Measurements from ENCODE around the gene HOXA9.
A peak's percentile ranks its signal among the peaks of the same experiment; 100 is the strongest.

Gene HOXA9

DNA sequence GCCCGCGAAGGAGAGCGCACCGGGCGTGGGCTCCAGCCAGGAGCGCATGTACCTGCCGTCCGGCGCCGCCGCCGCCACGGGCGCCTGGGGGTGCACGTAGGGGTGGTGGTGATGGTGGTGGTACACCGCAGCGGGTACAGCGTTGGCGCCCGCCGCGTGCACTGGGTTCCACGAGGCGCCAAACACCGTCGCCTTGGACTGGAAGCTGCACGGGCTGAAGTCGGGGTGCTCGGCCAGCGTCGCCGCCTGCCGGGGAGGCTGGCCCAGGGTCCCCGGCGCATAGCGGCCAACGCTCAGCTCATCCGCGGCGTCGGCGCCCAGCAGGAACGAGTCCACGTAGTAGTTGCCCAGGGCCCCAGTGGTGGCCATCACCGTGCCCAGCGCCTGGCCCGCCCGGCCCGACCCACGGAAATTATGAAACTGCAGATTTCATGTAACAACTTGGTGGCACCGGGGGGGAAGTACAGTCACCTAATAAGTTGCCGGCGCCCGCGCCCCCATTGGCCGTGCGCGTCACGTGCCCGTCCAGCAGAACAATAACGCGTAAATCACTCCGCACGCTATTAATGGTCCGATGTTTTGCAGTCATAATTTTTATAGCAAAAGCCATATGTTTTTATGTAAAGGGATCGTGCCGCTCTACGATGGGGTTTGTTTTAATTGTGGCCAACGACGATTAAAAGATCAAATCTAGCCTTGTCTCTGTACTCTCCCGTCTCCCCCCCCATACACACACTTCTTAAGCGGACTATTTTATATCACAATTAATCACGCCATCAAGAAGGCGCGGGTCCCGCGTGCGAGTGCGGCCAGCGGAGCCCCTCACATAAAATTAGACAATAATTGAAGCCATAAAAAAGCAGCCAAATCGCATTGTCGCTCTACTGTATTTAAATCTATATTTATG is at the start of gene HOXA9:
Gene HOXA9, minus strand, starts transcription at position 449 of the 907 bp plus-strand sequence. Its CDS starts 80 bp downstream, at position 369.
- Histone ChIP-seq H3K4me1 (ENCODE audit: control insufficient read depth in 1 of 2, insufficient read depth in 2 of 2, low read length in 2 of 2) (peaks cover 0 to 12% of the 10 kb centered on the region in 2 donors), H3K4me3 (ENCODE audit: low read depth in 1 of 2, low read length in 2 of 2) (peak within 1 kb of the TSS in 1 of 2 donors; percentile 16), H3K9ac (ENCODE audit: low read depth in 1 of 2, low read length in 2 of 2) (no peak within 1 kb of the TSS), H3K36me3 (ENCODE audit: control insufficient read depth in 1 of 2, insufficient read depth in 2 of 2, low read length in 2 of 2) (no peaks in the 10 kb centered on the region), H3K9me3 (ENCODE audit: control insufficient read depth in 1 of 2, low read length in 2 of 2) (no peaks in the 10 kb centered on the region), H3K27me3 (ENCODE audit: control insufficient read depth in 1 of 2, insufficient read depth in 2 of 2, low read length in 2 of 2) (peaks cover 87 to 88% of the 10 kb centered on the region in 2 donors), H3K27ac (ENCODE audit: low read depth, low read length) (peak within 1 kb of the TSS; percentile 42)

GRCh38 chr7:27214239-27214950 is 49.1 kb upstream of the HOXA9 start:
- Histone ChIP-seq H3K9ac (ENCODE audit: low read depth in 1 of 2, low read length in 2 of 2) (no peak overlapping the region), H3K27me3 (ENCODE audit: control insufficient read depth in 1 of 2, insufficient read depth in 2 of 2, low read length in 2 of 2) (peaks cover 55 to 82% of the 10 kb centered on the region in 2 donors), H3K36me3 (ENCODE audit: control insufficient read depth in 1 of 2, insufficient read depth in 2 of 2, low read length in 2 of 2) (no peaks in the 10 kb centered on the region), H3K4me1 (ENCODE audit: control insufficient read depth in 1 of 2, insufficient read depth in 2 of 2, low read length in 2 of 2) (peaks cover 14 to 24% of the 10 kb centered on the region in 2 donors), H3K4me3 (ENCODE audit: low read depth in 1 of 2, low read length in 2 of 2) (no peak overlapping the region), H3K27ac (ENCODE audit: low read depth, low read length) (no peak overlapping the region), H3K9me3 (ENCODE audit: control insufficient read depth in 1 of 2, low read length in 2 of 2) (no peaks in the 10 kb centered on the region)

DNA sequence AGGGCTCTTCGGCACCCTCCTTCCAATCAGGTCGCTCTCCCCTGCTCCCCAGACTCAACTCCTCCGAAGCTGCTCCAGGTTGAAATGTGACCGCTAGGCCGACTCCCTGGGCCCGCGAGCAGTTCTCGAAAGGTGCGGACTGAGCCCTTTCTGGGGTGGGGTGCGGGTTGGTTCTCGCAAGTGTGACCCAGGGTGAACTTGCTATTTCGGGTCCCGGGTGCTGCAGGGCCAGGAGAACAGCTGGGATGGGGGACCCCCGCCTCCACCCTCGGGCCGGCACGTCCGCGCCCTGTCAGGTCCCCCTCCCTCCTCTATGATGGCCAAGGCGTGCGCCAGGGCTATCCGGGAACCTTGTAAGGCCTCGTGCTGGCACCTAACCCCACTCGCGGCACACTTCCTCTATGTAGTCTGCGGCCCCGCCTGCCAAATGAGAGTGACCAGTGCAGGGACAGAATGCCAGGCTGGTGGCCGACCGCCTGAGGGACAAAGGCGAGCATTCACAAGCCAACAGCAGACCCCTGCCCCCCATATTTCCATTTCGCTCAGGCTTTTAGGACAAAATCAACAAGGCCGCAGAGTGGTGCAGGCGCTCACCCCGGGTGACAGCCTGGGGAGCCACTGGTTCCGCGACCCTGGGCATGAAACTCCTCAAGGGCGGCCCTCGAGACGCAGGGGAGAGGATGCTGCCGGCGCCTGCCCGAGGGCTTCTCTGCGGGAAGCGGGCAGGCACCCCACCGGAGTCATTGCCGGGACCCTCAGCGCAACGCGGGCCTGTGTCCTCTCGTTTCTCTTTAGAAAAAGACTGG is 48.3 kb upstream of the HOXA9 start:
- Histone ChIP-seq H3K4me1 (ENCODE audit: control insufficient read depth in 1 of 2, insufficient read depth in 2 of 2, low read length in 2 of 2) (peaks cover 14 to 24% of the 10 kb centered on the region in 2 donors), H3K9ac (ENCODE audit: low read depth in 1 of 2, low read length in 2 of 2) (no peak overlapping the region), H3K36me3 (ENCODE audit: control insufficient read depth in 1 of 2, insufficient read depth in 2 of 2, low read length in 2 of 2) (no peaks in the 10 kb centered on the region), H3K27ac (ENCODE audit: low read depth, low read length) (no peak overlapping the region), H3K9me3 (ENCODE audit: control insufficient read depth in 1 of 2, low read length in 2 of 2) (no peaks in the 10 kb centered on the region), H3K4me3 (ENCODE audit: low read depth in 1 of 2, low read length in 2 of 2) (no peak overlapping the region), H3K27me3 (ENCODE audit: control insufficient read depth in 1 of 2, insufficient read depth in 2 of 2, low read length in 2 of 2) (peaks cover 61 to 85% of the 10 kb centered on the region in 2 donors)

DNA sequence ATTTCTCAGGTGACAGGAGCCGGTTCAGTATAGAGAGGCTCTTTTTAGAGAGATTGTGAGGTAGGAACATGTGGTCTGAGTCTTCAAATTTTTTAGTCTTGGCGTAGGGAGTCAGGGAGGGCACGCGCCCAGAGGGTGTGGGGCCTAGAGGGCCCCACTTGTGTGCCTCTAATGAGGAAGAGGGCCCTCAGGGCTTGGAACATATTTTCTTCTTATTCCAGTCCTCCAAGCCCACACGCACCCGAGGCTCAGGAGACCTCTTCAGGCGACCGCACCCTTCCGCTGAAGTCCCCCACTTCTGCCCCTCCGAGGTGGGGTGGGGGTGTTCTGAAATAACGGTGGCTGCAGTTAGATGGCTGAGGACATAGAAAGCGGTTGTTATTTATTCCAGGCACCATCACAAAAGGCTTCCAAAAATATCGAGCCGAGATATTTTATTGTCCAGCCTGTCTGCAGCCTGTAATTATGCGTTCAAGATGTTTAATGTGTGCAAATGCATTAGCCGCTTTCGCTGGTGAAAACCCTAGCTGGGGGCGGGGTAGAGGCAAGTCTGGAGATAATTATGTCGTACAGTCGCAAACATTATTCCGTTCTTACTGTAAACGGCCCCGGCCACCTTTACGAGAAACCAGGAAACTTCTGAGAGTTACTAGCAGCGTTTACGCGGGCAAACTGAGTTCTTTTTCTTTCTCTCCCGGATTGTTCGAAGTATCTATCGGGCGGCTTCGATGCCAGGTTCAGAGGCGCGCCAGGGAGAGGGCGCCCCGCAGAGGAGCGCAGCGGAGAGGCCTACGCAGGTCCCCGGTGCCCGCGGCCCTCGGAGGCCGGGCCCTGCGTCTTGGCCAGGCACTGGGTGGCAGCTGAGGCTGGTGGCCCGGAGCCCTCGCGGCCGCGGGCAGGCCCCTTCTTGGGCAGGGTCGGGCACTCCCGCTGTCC is 47.4 kb upstream of the HOXA9 start:
- Histone ChIP-seq H3K9me3 (ENCODE audit: control insufficient read depth in 1 of 2, low read length in 2 of 2) (no peaks in the 10 kb centered on the region), H3K27me3 (ENCODE audit: control insufficient read depth in 1 of 2, insufficient read depth in 2 of 2, low read length in 2 of 2) (peaks cover 69 to 89% of the 10 kb centered on the region in 2 donors), H3K4me3 (ENCODE audit: low read depth in 1 of 2, low read length in 2 of 2) (peak overlapping the region in 1 of 2 donors; percentile 7), H3K4me1 (ENCODE audit: control insufficient read depth in 1 of 2, insufficient read depth in 2 of 2, low read length in 2 of 2) (peaks cover 14 to 24% of the 10 kb centered on the region in 2 donors), H3K36me3 (ENCODE audit: control insufficient read depth in 1 of 2, insufficient read depth in 2 of 2, low read length in 2 of 2) (no peaks in the 10 kb centered on the region), H3K27ac (ENCODE audit: low read depth, low read length) (no peak overlapping the region), H3K9ac (ENCODE audit: low read depth in 1 of 2, low read length in 2 of 2) (no peak overlapping the region)

- Histone ChIP-seq H3K4me1 (ENCODE audit: control insufficient read depth in 1 of 2, insufficient read depth in 2 of 2, low read length in 2 of 2) (peaks cover 14 to 24% of the 10 kb centered on the region in 2 donors), H3K9ac (ENCODE audit: low read depth in 1 of 2, low read length in 2 of 2) (no peak overlapping the region), H3K36me3 (ENCODE audit: control insufficient read depth in 1 of 2, insufficient read depth in 2 of 2, low read length in 2 of 2) (no peaks in the 10 kb centered on the region), H3K4me3 (ENCODE audit: low read depth in 1 of 2, low read length in 2 of 2) (no peak overlapping the region), H3K27ac (ENCODE audit: low read depth, low read length) (no peak overlapping the region), H3K27me3 (ENCODE audit: control insufficient read depth in 1 of 2, insufficient read depth in 2 of 2, low read length in 2 of 2) (peaks cover 77 to 92% of the 10 kb centered on the region in 2 donors), H3K9me3 (ENCODE audit: control insufficient read depth in 1 of 2, low read length in 2 of 2) (no peaks in the 10 kb centered on the region)
Observed at GRCh38 chr7:27211764-27212204, 46.4 kb upstream of the HOXA9 start.

DNA sequence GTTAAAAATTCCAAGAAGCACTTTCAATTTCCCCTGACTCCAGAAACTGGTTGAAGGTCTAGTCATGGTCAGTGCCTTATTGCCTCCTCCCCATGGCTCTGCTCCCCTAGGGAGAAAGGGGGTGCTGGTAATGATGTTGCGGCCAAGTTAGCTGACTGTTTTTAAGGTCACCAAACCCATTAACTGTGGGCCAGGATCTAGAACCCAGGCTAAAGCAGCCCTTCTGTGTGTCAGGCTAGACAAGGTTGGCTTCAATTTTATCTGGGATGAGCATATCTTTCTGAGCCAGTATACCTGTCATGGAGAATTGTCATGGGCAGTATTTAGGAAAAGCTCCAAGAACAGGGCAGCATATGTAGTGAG is 45.7 kb upstream of the HOXA9 start:
- Histone ChIP-seq H3K27ac (ENCODE audit: low read depth, low read length) (no peak overlapping the region), H3K27me3 (ENCODE audit: control insufficient read depth in 1 of 2, insufficient read depth in 2 of 2, low read length in 2 of 2) (peaks cover 80 to 96% of the 10 kb centered on the region in 2 donors), H3K36me3 (ENCODE audit: control insufficient read depth in 1 of 2, insufficient read depth in 2 of 2, low read length in 2 of 2) (no peaks in the 10 kb centered on the region), H3K4me1 (ENCODE audit: control insufficient read depth in 1 of 2, insufficient read depth in 2 of 2, low read length in 2 of 2) (peaks cover 14 to 24% of the 10 kb centered on the region in 2 donors), H3K9ac (ENCODE audit: low read depth in 1 of 2, low read length in 2 of 2) (no peak overlapping the region), H3K9me3 (ENCODE audit: control insufficient read depth in 1 of 2, low read length in 2 of 2) (no peaks in the 10 kb centered on the region), H3K4me3 (ENCODE audit: low read depth in 1 of 2, low read length in 2 of 2) (peak overlapping the region; percentile 53 to 65)

- Histone ChIP-seq H3K4me1 (ENCODE audit: control insufficient read depth in 1 of 2, insufficient read depth in 2 of 2, low read length in 2 of 2) (peaks cover 14 to 24% of the 10 kb centered on the region in 2 donors), H3K36me3 (ENCODE audit: control insufficient read depth in 1 of 2, insufficient read depth in 2 of 2, low read length in 2 of 2) (no peaks in the 10 kb centered on the region), H3K27me3 (ENCODE audit: control insufficient read depth in 1 of 2, insufficient read depth in 2 of 2, low read length in 2 of 2) (peaks cover 85 to 99% of the 10 kb centered on the region in 2 donors), H3K9ac (ENCODE audit: low read depth in 1 of 2, low read length in 2 of 2) (no peak overlapping the region), H3K9me3 (ENCODE audit: control insufficient read depth in 1 of 2, low read length in 2 of 2) (no peaks in the 10 kb centered on the region), H3K4me3 (ENCODE audit: low read depth in 1 of 2, low read length in 2 of 2) (peak overlapping the region; percentile 53 to 65), H3K27ac (ENCODE audit: low read depth, low read length) (no peak overlapping the region)
Observed at GRCh38 chr7:27210441-27211083, 45.2 kb upstream of the HOXA9 start.

DNA sequence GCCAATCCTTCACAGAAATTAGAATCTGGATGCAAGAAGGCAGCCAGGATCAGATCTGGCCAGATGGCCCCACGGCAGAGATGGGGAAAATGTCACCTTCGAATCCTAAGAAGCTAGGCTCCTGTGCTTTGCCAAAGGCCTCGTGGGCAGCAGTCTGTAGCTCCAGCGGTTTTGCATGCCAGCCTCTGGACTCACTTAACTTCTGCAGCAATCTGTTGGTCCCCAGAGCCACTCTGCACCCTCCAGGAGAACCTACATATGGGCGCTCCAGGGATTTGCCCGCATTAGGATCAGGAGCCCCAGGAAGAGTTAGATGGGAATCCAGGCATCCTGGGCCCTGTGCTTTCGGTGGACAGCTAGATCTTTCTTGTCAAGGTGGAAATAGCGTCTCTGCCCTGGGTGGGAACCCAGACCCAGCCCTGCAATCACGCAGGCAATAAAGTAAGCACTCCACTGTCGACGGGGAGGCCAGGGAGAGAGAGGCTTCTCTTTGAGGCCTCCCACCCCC is 44.6 kb upstream of the HOXA9 start:
- no peaks in the 10 kb centered on the region for H3K36me3 ChIP-seq (ENCODE audit: control insufficient read depth in 1 of 2, insufficient read depth in 2 of 2, low read length in 2 of 2)
- H3K4me1 ChIP-seq (ENCODE audit: control insufficient read depth in 1 of 2, insufficient read depth in 2 of 2, low read length in 2 of 2), result peaks cover 14 to 24% of the 10 kb centered on the region in 2 donors
- H3K27me3 ChIP-seq (ENCODE audit: control insufficient read depth in 1 of 2, insufficient read depth in 2 of 2, low read length in 2 of 2), result peaks cover 91 to 99% of the 10 kb centered on the region in 2 donors
- H3K9ac ChIP-seq (ENCODE audit: low read depth in 1 of 2, low read length in 2 of 2), result no peak overlapping the region
- H3K4me3 ChIP-seq (ENCODE audit: low read depth in 1 of 2, low read length in 2 of 2), result peak overlapping the region; percentile 53 to 65
- no peaks in the 10 kb centered on the region for H3K9me3 ChIP-seq (ENCODE audit: control insufficient read depth in 1 of 2, low read length in 2 of 2)
- H3K27ac ChIP-seq (ENCODE audit: low read depth, low read length), result no peak overlapping the region

All from duodenal mucosa (tissue), 2 donors.